ENCODE measurements around the gene BAZ1B. TPM values are rescaled to one million over a fixed set of nuclear protein-coding genes. Genes with fewer than 3 reads are reported as not detected.

BAZ1B gene
- total RNA-seq, 1 donor from 2014 or later, result 108 TPM

DNA sequence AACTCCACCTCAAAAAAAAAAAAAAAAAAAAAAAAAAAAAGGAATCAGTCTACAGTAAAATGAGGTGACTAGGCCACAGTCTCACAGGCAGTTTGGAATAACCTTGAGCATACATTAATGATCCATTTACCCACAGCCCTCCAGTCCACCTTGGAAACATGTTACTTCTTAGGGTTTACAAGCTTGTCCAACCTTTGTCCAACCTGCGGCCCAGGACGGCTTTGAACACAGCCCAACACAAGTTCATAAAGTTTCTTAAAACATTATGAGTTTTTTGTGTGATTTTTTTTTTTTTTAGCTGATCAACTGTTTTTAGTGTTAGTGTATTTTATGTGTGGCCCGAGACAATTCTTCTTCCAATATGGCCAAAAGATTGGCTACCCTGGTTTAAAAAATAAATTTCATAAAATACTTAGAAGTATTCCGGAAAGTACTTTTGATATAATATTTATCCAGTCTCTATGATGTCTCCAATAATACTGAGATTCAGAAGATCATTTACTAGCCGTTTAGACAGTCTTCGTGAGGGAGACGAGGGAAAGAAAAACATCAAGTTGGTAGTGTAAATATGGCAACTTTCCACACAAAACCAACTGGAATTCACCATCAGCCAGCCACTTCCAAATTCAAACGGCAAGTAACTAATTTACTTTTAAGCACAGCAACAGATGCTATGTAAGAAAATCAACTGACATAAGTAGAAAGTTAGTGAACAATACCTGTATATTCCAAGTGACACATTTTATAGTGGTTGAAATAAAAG, 9.9 kb downstream of the BAZ1B start:
- TF ChIP-seq, protein P1, sequence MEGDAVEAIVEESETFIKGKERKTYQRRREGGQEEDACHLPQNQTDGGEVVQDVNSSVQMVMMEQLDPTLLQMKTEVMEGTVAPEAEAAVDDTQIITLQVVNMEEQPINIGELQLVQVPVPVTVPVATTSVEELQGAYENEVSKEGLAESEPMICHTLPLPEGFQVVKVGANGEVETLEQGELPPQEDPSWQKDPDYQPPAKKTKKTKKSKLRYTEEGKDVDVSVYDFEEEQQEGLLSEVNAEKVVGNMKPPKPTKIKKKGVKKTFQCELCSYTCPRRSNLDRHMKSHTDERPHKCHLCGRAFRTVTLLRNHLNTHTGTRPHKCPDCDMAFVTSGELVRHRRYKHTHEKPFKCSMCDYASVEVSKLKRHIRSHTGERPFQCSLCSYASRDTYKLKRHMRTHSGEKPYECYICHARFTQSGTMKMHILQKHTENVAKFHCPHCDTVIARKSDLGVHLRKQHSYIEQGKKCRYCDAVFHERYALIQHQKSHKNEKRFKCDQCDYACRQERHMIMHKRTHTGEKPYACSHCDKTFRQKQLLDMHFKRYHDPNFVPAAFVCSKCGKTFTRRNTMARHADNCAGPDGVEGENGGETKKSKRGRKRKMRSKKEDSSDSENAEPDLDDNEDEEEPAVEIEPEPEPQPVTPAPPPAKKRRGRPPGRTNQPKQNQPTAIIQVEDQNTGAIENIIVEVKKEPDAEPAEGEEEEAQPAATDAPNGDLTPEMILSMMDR (IDR thresholded peaks at IDR 0.05; ENCODE audit: partially characterized antibody, unreplicated experiment), result no peak
- Mint-ChIP-seq H3K27me3 (ENCODE audit: unreplicated experiment) (no peaks in the 10 kb centered on the region), H3K9me3 (ENCODE audit: unreplicated experiment) (peaks cover under 1% of the 10 kb centered on the region), H3K36me3 (ENCODE audit: unreplicated experiment) (no peaks in the 10 kb centered on the region), H3K4me1 (ENCODE audit: low read depth, unreplicated experiment) (peaks cover 2% of the 10 kb centered on the region), H3K4me3 (ENCODE audit: unreplicated experiment) (no peak overlapping the region), H3K27ac (ENCODE audit: unreplicated experiment) (no peak overlapping the region)
- no peak for DNase-seq

DNA sequence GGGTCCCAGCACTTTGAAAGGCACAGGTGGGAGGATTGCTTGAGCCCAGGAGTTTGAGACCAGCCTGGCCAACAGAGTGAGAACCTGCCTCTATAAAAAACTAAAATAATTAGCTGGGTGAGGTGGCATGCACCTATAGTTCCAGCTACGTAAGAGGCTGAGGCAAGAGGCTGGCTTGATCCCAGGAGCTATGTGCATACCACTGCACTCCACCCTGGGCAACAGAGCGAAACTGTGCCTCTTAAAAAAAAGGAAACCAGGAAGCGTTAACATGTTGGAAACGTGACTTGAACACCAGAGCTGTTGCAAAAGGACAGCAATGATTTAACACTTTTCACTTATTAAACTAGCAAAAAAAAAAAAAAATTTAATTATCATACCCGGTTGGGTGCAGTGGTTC, 12.6 kb downstream of the BAZ1B start:
- peaks cover 1% of the 10 kb centered on the region for H3K9me3 Mint-ChIP-seq (ENCODE audit: unreplicated experiment)
- peaks cover 6% of the 10 kb centered on the region for H3K36me3 Mint-ChIP-seq (ENCODE audit: unreplicated experiment)

DNA sequence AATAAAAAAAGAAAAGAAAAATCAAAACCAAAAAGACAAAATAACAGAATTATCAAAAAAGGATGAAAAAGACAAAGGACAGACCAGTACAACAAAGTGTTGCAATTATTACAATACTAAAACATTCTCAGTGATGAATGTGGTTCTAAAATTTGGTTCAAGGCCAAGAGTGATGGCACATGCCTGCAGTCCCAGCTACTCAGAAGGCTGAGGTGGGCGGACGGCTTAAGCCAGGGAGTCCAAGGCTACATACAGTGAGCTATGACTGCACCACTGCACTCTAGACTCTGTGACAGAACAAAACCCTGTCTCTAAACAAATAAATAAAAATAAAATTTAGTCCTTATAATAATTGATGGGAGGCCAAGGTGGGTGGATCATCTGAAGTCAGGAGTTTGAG, 14.5 kb downstream of the BAZ1B start:
- DNase-seq, result no peak
- TF ChIP-seq, protein P1 (IDR thresholded peaks at IDR 0.05; ENCODE audit: partially characterized antibody, unreplicated experiment), result no peak
- Mint-ChIP-seq H3K36me3 (ENCODE audit: unreplicated experiment) (peaks cover 9% of the 10 kb centered on the region), H3K4me3 (ENCODE audit: unreplicated experiment) (no peak overlapping the region), H3K27ac (ENCODE audit: unreplicated experiment) (peak overlapping the region; percentile 55), H3K27me3 (ENCODE audit: unreplicated experiment) (peaks cover 3% of the 10 kb centered on the region), H3K9me3 (ENCODE audit: unreplicated experiment) (peaks cover 1% of the 10 kb centered on the region), H3K4me1 (ENCODE audit: low read depth, unreplicated experiment) (peaks cover 3% of the 10 kb centered on the region)

More for the DNA sequence above, 12.6 kb downstream of the BAZ1B start:
- Mint-ChIP-seq H3K4me1 (ENCODE audit: low read depth, unreplicated experiment) (peaks cover 5% of the 10 kb centered on the region), H3K27ac (ENCODE audit: unreplicated experiment) (no peak overlapping the region), H3K27me3 (ENCODE audit: unreplicated experiment) (peaks cover 3% of the 10 kb centered on the region), H3K4me3 (ENCODE audit: unreplicated experiment) (no peak overlapping the region)
- TF ChIP-seq, protein P1 (IDR thresholded peaks at IDR 0.05; ENCODE audit: partially characterized antibody, unreplicated experiment), result no peak
- no peak for DNase-seq

GRCh38 chr7:73504920-73505319, 17.2 kb downstream of the BAZ1B start:
- peaks cover 9% of the 10 kb centered on the region for H3K36me3 Mint-ChIP-seq (ENCODE audit: unreplicated experiment)
- peaks cover 1% of the 10 kb centered on the region for H3K9me3 Mint-ChIP-seq (ENCODE audit: unreplicated experiment)
- TF ChIP-seq, protein P1 (IDR thresholded peaks at IDR 0.05; ENCODE audit: partially characterized antibody, unreplicated experiment), result no peak
- H3K27me3 Mint-ChIP-seq (ENCODE audit: unreplicated experiment), result peaks cover 3% of the 10 kb centered on the region
- H3K4me1 Mint-ChIP-seq (ENCODE audit: low read depth, unreplicated experiment), result peaks cover 3% of the 10 kb centered on the region
- H3K27ac Mint-ChIP-seq (ENCODE audit: unreplicated experiment), result peak overlapping the region; percentile 70
- DNase-seq, result no peak
- H3K4me3 Mint-ChIP-seq (ENCODE audit: unreplicated experiment), result no peak overlapping the region

GRCh38 chr7:73504017-73504416, 18.1 kb downstream of the BAZ1B start:
- peaks cover 3% of the 10 kb centered on the region for H3K27me3 Mint-ChIP-seq (ENCODE audit: unreplicated experiment)
- H3K4me1 Mint-ChIP-seq (ENCODE audit: low read depth, unreplicated experiment), result peaks cover 3% of the 10 kb centered on the region
- peak overlapping the region; percentile 0 for H3K27ac Mint-ChIP-seq (ENCODE audit: unreplicated experiment)
- no peak for DNase-seq
- H3K4me3 Mint-ChIP-seq (ENCODE audit: unreplicated experiment), result no peak overlapping the region
- H3K9me3 Mint-ChIP-seq (ENCODE audit: unreplicated experiment), result peaks cover 1% of the 10 kb centered on the region
- TF ChIP-seq, protein P1 (IDR thresholded peaks at IDR 0.05; ENCODE audit: partially characterized antibody, unreplicated experiment), result no peak
- H3K36me3 Mint-ChIP-seq (ENCODE audit: unreplicated experiment), result peaks cover 9% of the 10 kb centered on the region
